ENCODE data around the gene ARMC3.

Gene ARMC3

DNA sequence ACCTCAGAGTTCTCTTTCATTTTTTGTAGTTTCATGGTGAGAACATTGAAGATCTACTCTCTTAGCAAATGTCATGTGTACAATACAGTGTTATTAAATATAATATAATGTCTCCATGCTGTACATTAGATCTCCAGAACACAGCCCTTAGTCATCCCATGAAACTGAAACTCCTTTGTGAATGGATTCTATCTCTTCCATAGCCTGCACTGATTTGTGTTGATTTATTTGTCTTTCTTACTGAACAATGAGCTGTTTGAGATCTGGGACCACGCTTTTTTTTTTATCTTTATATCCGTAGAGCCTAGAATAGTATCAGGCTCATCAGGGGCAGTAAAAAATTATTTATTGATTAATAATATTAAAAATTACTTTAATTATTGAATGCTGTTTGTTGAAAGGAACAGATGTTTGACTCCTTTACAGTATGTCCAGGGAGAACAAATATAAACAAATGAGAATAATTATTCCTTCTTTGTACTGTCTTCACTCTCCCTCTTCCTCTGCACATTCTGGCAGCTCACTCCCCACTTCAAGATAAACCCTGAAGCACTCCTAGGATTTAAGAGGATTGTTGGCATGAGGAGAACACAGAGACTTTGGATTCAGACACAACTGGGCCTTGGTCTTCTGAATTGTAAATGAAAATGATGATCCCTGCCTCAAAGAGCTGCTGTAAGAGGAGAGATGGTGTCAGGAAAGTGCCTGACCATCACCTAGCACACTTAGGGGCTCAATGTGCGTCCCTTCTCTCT is 85.9 kb downstream of the ARMC3 start:
- H3K36me3 ChIP-seq (ENCODE audit: control insufficient read depth, insufficient read depth, low read length), result no peaks in the 10 kb centered on the region
- no peak overlapping the region for H3K27ac ChIP-seq (ENCODE audit: low read length)
- no peaks in the 10 kb centered on the region for H3K9me3 ChIP-seq (ENCODE audit: control insufficient read depth, insufficient read depth, low read length)
- no CpG with 5 or more reads among the region's 3 CpGs for WGBS (ENCODE audit: insufficient coverage, insufficient read length)
- H3K27me3 ChIP-seq (ENCODE audit: control insufficient read depth, insufficient read depth, low read length), result no peaks in the 10 kb centered on the region
- H3K4me3 ChIP-seq (ENCODE audit: low read length), result no peak overlapping the region
- no peaks in the 10 kb centered on the region for H3K4me1 ChIP-seq (ENCODE audit: control insufficient read depth, insufficient read depth, low read length)
- DNase-seq (ENCODE audit: low read depth, low spot score), result no peak

DNA sequence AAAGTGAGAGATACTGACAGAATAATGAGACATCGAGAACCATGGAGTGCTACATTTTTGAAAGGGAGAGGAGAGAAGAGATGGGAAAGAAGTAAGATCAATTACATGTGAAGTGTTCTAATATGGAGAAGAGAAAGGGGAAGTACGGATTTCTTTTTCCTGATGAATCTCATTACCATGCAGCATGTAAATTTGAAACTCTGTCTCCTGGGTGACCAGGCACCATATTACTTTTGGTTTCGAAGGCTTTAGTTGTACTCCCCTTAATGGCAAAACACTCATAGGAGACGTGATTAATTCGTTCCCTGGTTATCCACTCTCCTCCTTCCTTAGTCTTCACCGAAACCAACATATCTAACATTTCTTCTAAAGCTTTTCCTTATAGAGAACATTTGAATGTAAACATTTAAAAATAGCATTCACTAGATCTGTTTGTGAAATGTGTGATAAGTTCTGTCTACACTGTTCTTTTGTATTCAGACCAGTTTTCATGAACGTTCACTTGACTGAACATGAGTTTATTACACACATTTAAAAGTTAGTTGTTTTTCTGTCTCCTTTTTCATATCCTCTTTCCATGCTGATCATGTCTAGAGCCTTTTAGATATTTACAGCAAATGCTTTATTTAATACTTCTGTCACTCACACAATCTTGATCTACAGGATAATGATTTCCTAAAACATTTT is 87.3 kb downstream of the ARMC3 start:
- no peaks in the 10 kb centered on the region for H3K36me3 ChIP-seq (ENCODE audit: control insufficient read depth, insufficient read depth, low read length)
- no peaks in the 10 kb centered on the region for H3K4me1 ChIP-seq (ENCODE audit: control insufficient read depth, insufficient read depth, low read length)
- no peak overlapping the region for H3K4me3 ChIP-seq (ENCODE audit: low read length)
- WGBS (ENCODE audit: insufficient coverage, insufficient read length), result no CpG with 5 or more reads among the region's 7 CpGs
- no peak for DNase-seq (ENCODE audit: low read depth, low spot score)
- no peak overlapping the region for H3K27ac ChIP-seq (ENCODE audit: low read length)
- no peaks in the 10 kb centered on the region for H3K27me3 ChIP-seq (ENCODE audit: control insufficient read depth, insufficient read depth, low read length)
- H3K9me3 ChIP-seq (ENCODE audit: control insufficient read depth, insufficient read depth, low read length), result no peaks in the 10 kb centered on the region

DNA sequence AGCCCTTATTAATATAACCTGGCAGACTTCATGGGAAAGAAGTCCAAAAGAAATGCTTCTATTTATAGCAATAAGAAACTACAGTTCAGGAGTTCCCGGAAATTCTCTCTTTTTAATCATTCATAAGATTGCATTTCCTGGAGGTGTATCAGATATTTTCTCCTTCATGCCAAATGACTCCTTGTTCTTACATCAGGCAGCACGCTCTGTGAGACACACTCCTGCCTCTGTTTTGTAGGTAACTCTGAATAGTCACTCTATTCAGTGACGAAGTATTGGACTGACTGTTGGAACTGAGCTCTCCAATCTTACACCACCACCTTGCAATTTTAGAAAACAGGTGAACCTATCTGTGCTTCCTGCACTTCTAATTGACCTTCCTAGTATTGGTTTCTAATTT is 88.8 kb downstream of the ARMC3 start:
- Histone ChIP-seq H3K27ac (ENCODE audit: low read length) (no peak overlapping the region), H3K4me1 (ENCODE audit: control insufficient read depth, insufficient read depth, low read length) (no peaks in the 10 kb centered on the region), H3K27me3 (ENCODE audit: control insufficient read depth, insufficient read depth, low read length) (no peaks in the 10 kb centered on the region), H3K9me3 (ENCODE audit: control insufficient read depth, insufficient read depth, low read length) (no peaks in the 10 kb centered on the region), H3K36me3 (ENCODE audit: control insufficient read depth, insufficient read depth, low read length) (no peaks in the 10 kb centered on the region), H3K4me3 (ENCODE audit: low read length) (no peak overlapping the region)
- WGBS (ENCODE audit: insufficient coverage, insufficient read length), result no CpG with 5 or more reads among the region's 3 CpGs
- no peak for DNase-seq (ENCODE audit: low read depth, low spot score)

DNA sequence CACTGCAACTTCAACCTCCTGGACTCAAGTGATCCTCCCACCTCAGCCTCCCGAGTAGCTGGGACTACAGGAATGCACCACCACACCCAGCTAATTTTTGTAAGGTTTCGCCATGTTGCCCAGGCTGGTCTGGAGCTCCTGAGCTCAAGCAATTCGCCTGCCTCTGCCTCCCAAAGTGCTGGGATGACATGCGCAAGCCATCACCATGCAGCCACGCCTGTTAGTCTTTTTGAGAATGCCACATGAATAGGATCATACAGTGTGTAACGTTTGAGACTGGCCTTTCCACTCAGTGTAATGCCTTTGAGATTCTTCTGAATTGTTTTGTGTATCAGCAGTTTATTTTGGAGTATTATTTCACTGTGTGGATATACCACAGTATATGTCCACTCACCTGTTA is 91.8 kb downstream of the ARMC3 start:
- no peak overlapping the region for H3K27ac ChIP-seq (ENCODE audit: low read length)
- no CpG with 5 or more reads among the region's 6 CpGs for WGBS (ENCODE audit: insufficient coverage, insufficient read length)

DNA sequence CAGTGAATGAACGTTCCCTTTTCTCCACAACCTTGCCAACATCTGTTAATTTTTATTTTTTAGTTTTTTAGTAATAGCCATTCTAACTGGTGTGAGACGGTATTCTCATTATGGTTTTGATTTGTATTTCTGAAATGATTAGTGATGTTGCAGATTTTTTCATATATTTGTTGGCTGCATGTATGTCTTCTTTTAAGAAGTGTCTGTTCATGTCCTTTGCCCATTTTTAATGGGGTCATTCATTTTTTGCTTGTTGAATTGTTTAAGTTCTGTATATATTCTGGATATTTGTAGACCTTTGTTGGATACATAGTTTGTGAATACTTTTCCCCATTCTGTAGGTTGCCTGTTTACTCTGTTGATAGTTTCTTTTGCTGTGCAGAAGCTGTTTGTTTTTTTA is 93.6 kb downstream of the ARMC3 start:
- H3K36me3 ChIP-seq (ENCODE audit: control insufficient read depth, insufficient read depth, low read length), result no peaks in the 10 kb centered on the region
- WGBS (ENCODE audit: insufficient coverage, insufficient read length), result no CpG with 5 or more reads among the region's 2 CpGs
- H3K27ac ChIP-seq (ENCODE audit: low read length), result no peak overlapping the region
- H3K9me3 ChIP-seq (ENCODE audit: control insufficient read depth, insufficient read depth, low read length), result no peaks in the 10 kb centered on the region
- no peaks in the 10 kb centered on the region for H3K27me3 ChIP-seq (ENCODE audit: control insufficient read depth, insufficient read depth, low read length)
- DNase-seq (ENCODE audit: low read depth, low spot score), result no peak
- no peaks in the 10 kb centered on the region for H3K4me1 ChIP-seq (ENCODE audit: control insufficient read depth, insufficient read depth, low read length)
- H3K4me3 ChIP-seq (ENCODE audit: low read length), result no peak overlapping the region

More for the DNA sequence above, 91.8 kb downstream of the ARMC3 start:
- Histone ChIP-seq H3K36me3 (ENCODE audit: control insufficient read depth, insufficient read depth, low read length) (no peaks in the 10 kb centered on the region), H3K9me3 (ENCODE audit: control insufficient read depth, insufficient read depth, low read length) (no peaks in the 10 kb centered on the region), H3K4me1 (ENCODE audit: control insufficient read depth, insufficient read depth, low read length) (no peaks in the 10 kb centered on the region), H3K27me3 (ENCODE audit: control insufficient read depth, insufficient read depth, low read length) (no peaks in the 10 kb centered on the region), H3K4me3 (ENCODE audit: low read length) (no peak overlapping the region)
- no peak for DNase-seq (ENCODE audit: low read depth, low spot score)

DNA sequence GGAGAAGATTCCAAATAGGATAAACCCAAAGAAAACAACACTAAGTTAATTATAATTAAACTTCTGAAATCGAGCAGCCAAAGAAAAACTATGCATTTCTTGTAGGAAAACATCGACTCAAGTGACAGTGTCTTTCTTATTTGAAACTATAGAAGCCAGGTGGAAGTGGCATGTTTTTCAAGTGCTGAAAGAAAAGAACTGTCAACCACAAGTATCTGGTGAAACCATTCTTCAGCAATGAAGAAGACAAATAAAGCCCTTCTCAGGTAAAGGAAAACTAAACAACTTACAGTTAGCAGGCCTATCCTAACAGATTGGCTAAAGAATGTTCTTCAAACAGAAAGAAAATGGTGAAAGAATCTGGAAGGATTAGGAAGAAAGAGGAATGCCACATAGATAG is 96.1 kb downstream of the ARMC3 start:
- no peaks in the 10 kb centered on the region for H3K36me3 ChIP-seq (ENCODE audit: control insufficient read depth, insufficient read depth, low read length)
- WGBS (ENCODE audit: insufficient coverage, insufficient read length), result no CpG with 5 or more reads among the region's 2 CpGs

DNA sequence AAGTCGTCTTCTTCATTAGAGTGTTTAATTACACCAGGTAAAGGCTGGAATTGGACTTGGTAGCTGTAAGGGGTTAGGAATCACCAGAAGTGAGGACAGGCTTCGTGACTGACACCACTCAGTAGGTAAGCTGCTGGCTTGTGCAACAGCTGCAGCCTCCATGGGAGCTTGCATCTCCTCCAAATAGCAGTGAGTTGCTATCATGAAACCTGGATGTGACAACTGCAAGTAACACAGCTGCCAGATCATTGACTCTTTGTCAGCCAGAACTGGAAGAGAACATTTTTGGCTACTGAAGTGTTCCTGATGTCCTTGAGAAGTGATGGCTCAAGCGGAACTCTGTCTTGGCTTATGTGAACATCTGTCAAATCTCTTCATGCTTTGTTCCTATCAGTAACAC is 103.5 kb downstream of the ARMC3 start:
- H3K9me3 ChIP-seq (ENCODE audit: control insufficient read depth, insufficient read depth, low read length), result no peaks in the 10 kb centered on the region
- no peak for DNase-seq (ENCODE audit: low read depth, low spot score)
- no peaks in the 10 kb centered on the region for H3K36me3 ChIP-seq (ENCODE audit: control insufficient read depth, insufficient read depth, low read length)
- no CpG with 5 or more reads among the region's 3 CpGs for WGBS (ENCODE audit: insufficient coverage, insufficient read length)
- no peaks in the 10 kb centered on the region for H3K4me1 ChIP-seq (ENCODE audit: control insufficient read depth, insufficient read depth, low read length)
- no peak overlapping the region for H3K27ac ChIP-seq (ENCODE audit: low read length)
- H3K4me3 ChIP-seq (ENCODE audit: low read length), result no peak overlapping the region
- no peaks in the 10 kb centered on the region for H3K27me3 ChIP-seq (ENCODE audit: control insufficient read depth, insufficient read depth, low read length)

More for the DNA sequence above, 96.1 kb downstream of the ARMC3 start:
- Histone ChIP-seq H3K9me3 (ENCODE audit: control insufficient read depth, insufficient read depth, low read length) (no peaks in the 10 kb centered on the region), H3K27ac (ENCODE audit: low read length) (no peak overlapping the region), H3K27me3 (ENCODE audit: control insufficient read depth, insufficient read depth, low read length) (no peaks in the 10 kb centered on the region), H3K4me1 (ENCODE audit: control insufficient read depth, insufficient read depth, low read length) (no peaks in the 10 kb centered on the region), H3K4me3 (ENCODE audit: low read length) (no peak overlapping the region)
- no peak for DNase-seq (ENCODE audit: low read depth, low spot score)

DNA sequence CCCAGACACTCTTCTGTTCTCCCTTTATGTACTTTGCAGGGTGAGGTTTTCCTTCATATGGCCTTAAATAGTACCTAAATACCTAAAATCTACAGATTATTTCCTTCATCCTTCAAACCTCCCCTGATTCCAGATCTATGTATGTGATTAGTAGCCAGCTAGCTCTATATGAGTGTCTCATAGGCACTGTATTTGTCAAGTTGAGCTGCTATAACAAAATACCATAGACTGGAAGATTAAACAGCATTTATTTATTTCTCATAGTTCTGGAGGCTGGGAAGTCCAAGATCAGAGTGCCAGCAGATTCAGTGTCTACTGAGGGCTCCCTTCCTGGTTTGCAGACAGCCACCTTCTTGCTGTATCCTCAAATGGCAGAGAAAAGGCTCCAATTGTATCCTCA is 106.9 kb downstream of the ARMC3 start:
- H3K4me1 ChIP-seq (ENCODE audit: control insufficient read depth, insufficient read depth, low read length), result no peaks in the 10 kb centered on the region
- DNase-seq (ENCODE audit: low read depth, low spot score), result no peak

DNA sequence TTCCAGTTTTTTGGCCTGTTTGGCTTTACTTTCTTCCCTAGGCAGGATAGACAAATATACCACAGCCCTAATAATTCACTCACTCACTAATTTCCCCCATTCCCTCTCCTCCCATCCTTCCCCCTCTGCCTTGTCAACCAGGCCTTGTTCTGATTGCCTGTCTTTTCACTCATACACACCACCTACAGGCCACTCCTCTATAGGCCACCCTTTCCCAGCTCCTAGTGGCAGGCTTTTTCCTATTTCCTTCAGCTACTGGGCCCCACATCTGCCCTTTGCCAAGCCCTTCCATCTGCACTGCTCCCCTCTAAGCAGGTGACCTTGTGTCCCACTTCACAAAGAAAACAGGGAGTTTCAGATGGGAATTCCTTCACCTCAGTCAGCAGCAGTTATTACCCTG is 107.7 kb downstream of the ARMC3 start:
- no peak for DNase-seq (ENCODE audit: low read depth, low spot score)
- Histone ChIP-seq H3K9me3 (ENCODE audit: control insufficient read depth, insufficient read depth, low read length) (no peaks in the 10 kb centered on the region), H3K4me3 (ENCODE audit: low read length) (no peak overlapping the region)

More for the DNA sequence above, 106.9 kb downstream of the ARMC3 start:
- Histone ChIP-seq H3K27ac (ENCODE audit: low read length) (no peak overlapping the region), H3K36me3 (ENCODE audit: control insufficient read depth, insufficient read depth, low read length) (no peaks in the 10 kb centered on the region), H3K4me3 (ENCODE audit: low read length) (no peak overlapping the region), H3K9me3 (ENCODE audit: control insufficient read depth, insufficient read depth, low read length) (no peaks in the 10 kb centered on the region), H3K27me3 (ENCODE audit: control insufficient read depth, insufficient read depth, low read length) (no peaks in the 10 kb centered on the region)

DNA sequence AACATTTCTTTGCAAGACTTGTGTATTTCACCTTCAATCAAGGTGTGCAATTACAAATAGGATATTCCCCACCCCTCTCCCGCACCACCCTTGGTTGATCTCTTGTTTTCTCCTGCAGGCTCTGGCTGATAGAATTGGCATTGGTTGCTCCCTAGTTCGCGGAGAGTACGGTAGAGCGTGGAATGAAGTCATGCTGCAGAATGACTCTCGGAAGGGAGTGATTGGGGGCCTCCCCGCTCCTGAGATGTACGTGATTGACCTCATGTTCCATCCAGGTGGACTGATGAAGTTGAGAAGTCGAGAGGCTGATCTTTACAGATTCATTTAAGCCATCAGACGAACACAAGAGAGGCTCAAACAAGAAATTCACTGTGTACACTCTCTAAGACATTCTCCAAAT is 109.3 kb downstream of the ARMC3 start:
- WGBS (ENCODE audit: insufficient coverage, insufficient read length), result no CpG with 5 or more reads among the region's 10 CpGs
- no peak for DNase-seq (ENCODE audit: low read depth, low spot score)
- Histone ChIP-seq H3K9me3 (ENCODE audit: control insufficient read depth, insufficient read depth, low read length) (no peaks in the 10 kb centered on the region), H3K27ac (ENCODE audit: low read length) (no peak overlapping the region), H3K4me3 (ENCODE audit: low read length) (no peak overlapping the region), H3K36me3 (ENCODE audit: control insufficient read depth, insufficient read depth, low read length) (no peaks in the 10 kb centered on the region), H3K27me3 (ENCODE audit: control insufficient read depth, insufficient read depth, low read length) (no peaks in the 10 kb centered on the region), H3K4me1 (ENCODE audit: control insufficient read depth, insufficient read depth, low read length) (no peaks in the 10 kb centered on the region)

More for the DNA sequence above, 107.7 kb downstream of the ARMC3 start:
- Histone ChIP-seq H3K36me3 (ENCODE audit: control insufficient read depth, insufficient read depth, low read length) (no peaks in the 10 kb centered on the region), H3K4me1 (ENCODE audit: control insufficient read depth, insufficient read depth, low read length) (no peaks in the 10 kb centered on the region), H3K27ac (ENCODE audit: low read length) (no peak overlapping the region), H3K27me3 (ENCODE audit: control insufficient read depth, insufficient read depth, low read length) (no peaks in the 10 kb centered on the region)

DNA sequence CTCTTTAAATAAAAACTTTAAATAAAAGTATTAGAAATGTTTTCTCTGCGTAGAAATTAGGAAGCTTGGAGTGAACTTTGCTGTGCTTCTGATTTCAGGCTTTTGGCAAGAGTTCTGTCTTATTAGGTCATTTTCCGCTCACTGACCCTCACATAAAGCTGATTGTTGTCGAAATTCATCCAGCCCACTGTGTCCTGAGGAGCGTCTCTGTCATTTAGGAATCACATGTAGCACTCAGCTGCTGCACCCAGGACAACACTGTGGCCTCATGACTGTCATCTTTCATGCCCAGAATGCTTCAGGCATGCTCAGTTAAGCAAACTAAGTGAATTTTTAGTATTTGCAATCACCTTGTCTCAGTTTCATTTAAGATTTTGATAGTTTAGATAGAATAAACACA is 109.7 kb downstream of the ARMC3 start:
- no peaks in the 10 kb centered on the region for H3K9me3 ChIP-seq (ENCODE audit: control insufficient read depth, insufficient read depth, low read length)
- no CpG with 5 or more reads among the region's 4 CpGs for WGBS (ENCODE audit: insufficient coverage, insufficient read length)
- no peak overlapping the region for H3K27ac ChIP-seq (ENCODE audit: low read length)
- no peaks in the 10 kb centered on the region for H3K36me3 ChIP-seq (ENCODE audit: control insufficient read depth, insufficient read depth, low read length)
- DNase-seq (ENCODE audit: low read depth, low spot score), result no peak
- no peaks in the 10 kb centered on the region for H3K4me1 ChIP-seq (ENCODE audit: control insufficient read depth, insufficient read depth, low read length)
- H3K4me3 ChIP-seq (ENCODE audit: low read length), result no peak overlapping the region
- no peaks in the 10 kb centered on the region for H3K27me3 ChIP-seq (ENCODE audit: control insufficient read depth, insufficient read depth, low read length)

Measured in iPS DF 6.9 (cell line).